H4 (cell line): ENCODE data around the gene FES. TPM values are rescaled to one million over a fixed set of nuclear protein-coding genes. Genes with fewer than 3 reads are reported as not detected.
"Not testable (repeated sequence)": the region's sequence is repeated elsewhere in the genome, so short reads cannot be mapped to it uniquely, and the experiment has no call there.

Source experiments
- DNase-seq: peaks from one replicate; pipeline ENCODE4 v3.0.0-alpha.2; 2015; ENCODE audit warnings: low spot score
- total RNA-seq: library from RNA; depleted of rRNA; stranded (reverse); fragments of >200 nt; shearing (Covaris generic); gene quantifications from 2 replicates; pipeline ENCODE4 v1.2.3, GENCODE V29; 2014

The FES gene
- total RNA-seq, 1 experiment from 2014 or later: 0.43 TPM

DNA sequence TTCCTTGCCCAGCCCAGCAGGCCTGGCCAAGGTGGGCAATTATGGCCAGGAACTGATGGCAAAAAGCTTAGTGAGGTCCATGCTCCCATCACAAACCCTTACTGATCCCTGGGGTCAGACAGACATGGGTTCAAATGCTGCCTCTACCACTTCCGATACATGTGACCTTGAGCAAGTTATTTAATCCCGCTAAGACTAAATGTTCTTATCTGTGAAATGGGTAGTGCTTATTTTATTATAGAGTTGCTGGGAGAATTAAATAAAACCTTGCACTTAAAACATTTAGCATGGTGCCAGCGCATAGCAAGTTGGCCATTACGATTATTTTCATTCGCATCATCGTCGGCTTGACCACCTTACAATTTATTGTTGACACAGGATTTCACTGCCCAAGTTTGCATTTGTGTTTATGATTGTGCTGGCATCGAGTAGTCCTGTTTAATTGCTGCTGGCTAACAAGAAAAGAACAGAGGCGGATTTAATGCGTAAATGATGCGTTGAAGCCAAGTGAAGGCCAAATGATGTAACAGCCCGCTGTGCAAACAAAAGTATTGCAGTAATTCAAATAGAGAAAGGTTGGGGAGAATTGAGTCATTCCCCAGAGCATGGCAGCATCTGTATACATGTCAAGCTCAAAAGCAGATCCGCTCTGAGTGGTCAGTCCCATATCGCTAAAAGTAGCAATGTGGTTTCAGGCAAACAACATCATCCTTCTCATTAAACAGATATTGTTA is 23.2 kb upstream of the FES start:
- peak; percentile 86 for DNase-seq

DNA sequence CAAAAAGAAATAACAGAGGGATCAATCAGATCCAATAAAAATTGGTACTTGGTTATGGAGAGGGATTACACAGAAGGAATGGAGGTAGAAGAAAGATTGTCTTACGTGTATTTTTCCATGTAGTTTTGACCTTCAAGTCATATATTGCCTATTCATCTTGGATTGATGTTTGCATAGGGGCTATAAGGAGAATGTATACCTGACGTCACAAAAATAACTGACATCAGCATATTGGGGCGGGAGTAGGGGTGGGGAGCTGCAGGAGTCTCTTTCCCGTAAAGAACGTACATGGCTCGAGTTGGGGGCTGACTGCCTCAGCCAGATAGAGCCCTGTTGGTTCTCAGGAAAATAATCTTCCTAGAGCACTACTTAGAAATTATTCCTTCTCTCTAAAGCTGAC is 21.8 kb upstream of the FES start:
- DNase-seq: no peak

DNA sequence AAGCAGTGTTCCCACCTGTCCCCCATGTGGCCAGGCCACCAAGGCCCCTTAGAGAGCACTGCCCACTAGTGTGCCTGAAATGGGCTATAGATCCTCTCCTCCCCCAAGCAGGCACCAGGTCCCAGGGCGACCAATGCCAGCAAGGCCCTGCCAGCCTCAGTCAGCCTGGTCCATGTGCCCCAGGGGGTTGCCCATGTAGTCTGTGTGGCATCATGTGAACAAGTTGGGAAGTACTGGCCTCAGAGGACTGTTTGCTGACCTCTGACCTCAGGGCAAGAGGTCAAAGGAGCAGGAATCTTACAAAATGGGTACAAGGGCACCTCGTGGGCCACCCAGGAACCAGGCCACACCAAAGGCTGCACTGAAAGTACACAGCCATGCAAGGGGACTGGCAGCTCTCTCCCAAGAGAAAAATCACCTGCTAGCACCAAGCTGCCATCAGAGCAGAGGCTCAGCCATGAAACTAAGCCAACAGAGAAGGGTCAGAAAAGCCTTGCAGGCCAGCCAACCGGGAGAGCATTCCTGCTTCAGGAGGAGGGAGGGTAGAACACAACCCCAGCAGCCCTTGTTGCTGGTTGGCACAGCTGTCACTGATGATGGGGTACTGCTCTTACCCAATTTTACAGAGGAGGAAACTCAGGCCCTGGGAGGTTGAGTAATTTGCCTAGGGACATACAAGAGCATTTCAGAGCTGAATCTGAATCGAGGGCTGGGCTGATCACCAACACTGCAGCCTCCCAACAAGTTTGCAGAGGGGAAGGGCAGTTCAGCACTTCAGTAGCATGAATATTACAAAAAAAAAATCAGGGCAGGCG is 21.1 kb upstream of the FES start:
- no peak for DNase-seq

DNA sequence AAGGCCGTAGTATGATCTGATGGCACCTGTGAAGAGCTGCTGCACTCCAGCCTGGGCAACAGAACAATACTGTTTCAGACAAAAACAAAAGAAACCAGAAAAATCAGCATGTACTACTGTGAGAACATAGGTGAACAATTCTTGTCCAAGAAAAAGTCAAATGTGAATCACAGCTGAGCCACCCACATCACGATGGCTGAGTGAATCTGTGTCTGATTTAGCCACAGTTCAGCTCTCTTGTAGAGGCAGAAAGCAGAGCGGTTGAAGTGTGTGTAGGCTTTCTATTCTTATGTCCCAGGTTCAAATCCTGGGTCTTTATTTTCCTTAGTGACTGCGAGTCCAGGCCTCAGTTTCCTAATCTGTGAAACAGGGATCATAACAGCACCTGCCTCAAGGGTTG is 20.3 kb upstream of the FES start:
- no peak for DNase-seq

DNA sequence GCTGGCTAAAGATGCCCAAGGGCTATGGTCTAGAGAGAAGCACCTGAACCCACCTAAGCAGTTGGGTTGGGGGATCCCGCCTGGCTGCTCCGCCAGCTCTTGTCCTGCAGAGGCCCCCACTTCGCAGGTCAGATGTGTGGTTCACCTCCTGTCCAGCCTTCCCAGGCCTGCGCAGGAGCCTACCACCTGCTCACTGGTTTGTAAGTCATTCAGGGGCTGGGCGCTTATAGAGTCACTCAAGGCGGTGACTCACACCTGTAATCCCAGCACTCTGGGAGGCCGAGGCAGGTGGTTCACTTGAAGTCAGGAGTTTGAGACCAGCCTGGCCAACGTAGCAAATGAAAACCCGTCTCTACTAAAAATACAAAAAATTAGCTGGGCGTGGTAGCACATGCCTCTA is 19.8 kb upstream of the FES start:
- DNase-seq: no peak

DNA sequence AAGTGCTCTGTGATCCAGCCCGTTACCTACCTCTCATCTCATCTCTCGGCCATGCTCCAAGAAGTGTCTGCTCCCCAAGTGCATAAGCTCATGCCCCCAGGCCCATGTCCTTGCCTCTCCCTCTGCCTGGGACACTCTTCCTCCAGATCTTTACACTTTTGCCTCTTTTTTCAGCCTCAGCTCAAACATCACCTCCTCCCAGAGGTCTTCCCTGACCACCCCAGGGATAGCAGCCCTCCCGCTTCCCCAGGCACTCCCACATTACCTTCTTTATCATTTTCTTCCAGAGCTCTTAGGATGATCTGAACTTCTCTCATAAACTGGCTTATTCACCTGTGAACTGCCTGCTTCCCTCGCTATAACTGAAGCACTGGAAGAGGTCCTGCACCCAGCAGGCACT is 18.6 kb upstream of the FES start:
- no peak for DNase-seq

DNA sequence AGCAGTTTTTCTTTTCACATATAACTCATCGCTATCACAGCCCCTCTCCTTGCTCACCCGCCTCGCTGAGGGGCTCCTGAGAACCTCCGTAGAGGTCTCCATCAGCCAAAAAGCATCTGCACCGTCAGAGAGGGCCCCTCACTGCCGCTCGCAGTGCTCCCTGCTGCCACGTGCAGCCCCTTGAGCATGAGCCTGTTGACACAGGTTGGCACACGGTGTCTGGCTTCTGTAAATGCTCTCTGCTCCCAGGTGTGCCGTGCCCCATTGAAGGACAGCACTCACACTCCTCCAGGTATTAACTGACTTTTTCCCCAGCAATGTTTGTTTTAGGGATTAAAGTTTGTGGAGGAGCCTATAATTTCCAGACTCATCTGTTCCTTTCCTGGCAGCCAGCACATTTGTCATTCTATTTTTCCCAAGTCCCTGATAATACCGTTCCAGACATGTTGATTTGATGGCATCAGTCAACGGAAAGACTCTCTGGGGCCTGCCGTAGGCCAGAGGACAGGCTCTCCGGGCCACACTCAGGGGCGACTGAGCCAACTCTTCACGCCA is 18.1 kb upstream of the FES start:
- DNase-seq: no peak

DNA sequence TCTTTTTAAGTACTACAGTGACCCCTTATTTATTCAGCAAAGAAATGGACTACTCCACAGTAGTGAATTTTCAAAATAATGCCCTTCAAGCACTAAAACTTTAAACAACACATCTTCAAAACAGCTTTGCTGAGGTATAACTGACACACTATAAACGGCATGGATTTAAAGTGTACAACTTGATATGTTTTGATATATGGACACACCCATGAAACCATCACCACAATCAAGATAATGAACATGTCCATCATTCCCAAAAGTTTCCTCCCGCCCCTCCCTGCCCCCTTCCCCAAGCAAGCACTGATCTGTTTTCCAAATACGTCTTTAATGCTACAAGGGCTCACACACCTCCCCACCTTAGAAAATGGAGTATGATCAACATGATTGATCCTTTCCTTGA is 17.5 kb upstream of the FES start:
- no peak for DNase-seq

DNA sequence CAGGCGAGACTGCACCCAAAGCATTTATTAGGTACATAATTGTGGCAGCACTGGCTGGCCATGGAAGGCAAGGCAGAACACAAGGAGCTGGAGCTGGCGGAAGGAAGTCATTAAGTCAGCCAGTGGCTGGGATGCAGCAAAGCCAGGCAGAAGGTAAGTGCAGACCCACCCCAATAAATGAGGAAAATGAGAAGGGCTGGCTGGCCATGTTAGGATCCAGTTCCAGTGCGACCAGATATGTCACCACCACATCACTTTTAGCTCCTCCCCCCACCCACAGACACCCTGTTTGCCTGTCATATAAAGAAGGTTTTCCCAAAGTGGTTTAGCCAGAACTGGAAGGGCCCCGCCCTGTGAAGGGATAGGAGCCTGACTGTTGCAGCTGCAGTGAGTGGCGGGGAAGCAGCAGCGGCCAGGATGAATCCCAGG is 16.0 kb upstream of the FES start, which contains the start of gene FURIN:
Gene FURIN (plus strand): TSS at position 328 of the 429 bp plus-strand sequence. CDS start 7,153 bp downstream, outside the sequence.
- no peak for DNase-seq

DNA sequence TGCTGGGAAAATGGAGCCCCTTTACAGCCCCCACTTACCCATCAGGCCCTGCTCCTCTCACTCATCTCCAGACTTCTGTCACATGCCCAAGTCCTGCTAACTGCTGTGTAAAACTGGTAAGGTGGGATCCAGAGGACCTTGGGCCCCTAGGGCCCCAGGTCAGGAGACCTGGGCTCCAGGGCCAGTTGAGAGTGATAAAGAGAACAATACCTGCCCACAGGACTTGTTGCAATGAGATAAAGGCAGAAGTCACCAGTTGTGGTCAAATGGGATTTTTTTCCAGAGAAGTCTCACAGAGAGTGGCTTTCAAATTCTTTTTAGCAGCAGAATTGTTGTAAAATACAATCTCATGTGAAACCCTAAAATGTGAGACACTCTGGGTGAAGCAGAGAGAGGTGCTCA is 15.2 kb upstream of the FES start:
- DNase-seq: no peak

DNA sequence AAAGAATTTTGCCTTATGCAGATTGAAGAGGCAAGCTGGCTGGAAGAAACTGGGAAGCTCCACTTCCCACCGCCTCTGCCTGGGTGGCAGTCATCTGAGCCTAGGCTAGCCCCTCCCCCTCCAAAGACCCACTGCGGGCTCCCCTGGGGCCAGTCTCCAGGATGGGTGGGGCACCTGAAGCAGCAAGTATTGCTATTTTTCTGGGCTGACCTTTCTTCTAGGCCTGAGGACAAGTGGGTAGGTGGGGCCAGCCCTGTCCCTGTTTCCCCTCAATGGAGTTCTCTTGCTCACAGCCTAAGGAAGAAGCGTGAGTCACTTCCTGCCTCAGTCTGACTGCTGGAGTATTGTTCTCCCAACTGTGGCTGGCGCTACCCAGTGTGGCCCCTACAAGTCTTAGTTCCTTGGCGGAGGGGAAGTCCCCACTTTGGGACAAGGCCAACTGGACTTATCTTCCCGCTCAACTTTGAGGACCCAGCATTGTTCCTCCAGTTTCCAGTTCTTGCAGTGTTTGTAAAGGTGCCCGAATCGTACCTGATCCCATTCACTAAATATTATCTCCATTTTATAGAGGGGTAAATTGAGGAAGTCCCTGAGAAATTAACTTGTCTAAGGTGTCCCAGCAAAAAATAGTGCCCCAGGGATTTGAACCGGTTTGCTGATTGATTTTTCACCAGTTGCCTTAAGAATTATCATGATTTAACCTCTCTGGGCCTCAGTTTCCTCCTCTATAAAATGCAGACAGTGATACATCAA is 14.5 kb upstream of the FES start:
- peak; percentile 84 for DNase-seq

DNA sequence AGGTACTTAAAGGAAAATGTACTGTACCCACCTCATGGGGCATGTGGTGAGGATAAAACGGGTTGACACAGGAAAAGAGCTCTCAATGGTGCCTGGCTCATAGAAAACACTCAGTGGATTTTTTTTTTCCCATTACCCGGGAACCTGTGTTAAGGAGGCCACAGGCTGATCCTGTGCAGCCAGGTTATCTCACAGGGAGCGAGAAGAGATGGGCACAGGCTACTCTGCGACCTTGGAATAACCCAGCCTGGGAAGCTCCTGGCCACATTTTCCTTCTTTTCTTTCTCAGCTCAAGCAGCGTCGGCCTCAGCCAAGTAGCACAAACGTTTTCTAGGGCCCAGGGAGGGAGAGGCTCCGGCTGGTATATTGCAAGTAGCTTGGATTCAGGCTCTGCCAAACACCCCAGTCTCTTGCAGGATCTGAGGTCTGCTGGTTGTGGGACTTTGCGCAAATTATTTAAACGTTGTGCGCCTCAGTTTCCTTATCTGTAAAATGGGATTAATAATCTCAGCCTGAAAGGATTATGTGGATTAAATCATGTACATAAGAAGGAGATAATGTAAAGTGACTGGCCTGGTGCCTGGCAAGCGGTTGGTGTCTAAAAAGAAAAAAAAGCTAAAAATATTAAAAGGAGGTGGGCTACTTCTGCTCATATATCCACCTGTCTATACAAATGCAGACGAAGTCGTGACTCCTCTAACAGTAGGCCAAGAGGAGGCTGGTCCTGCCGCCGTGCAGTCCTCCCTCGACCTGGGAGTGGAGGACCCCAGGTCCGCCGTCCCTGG is 13.8 kb upstream of the FES start:
- no peak for DNase-seq

DNA sequence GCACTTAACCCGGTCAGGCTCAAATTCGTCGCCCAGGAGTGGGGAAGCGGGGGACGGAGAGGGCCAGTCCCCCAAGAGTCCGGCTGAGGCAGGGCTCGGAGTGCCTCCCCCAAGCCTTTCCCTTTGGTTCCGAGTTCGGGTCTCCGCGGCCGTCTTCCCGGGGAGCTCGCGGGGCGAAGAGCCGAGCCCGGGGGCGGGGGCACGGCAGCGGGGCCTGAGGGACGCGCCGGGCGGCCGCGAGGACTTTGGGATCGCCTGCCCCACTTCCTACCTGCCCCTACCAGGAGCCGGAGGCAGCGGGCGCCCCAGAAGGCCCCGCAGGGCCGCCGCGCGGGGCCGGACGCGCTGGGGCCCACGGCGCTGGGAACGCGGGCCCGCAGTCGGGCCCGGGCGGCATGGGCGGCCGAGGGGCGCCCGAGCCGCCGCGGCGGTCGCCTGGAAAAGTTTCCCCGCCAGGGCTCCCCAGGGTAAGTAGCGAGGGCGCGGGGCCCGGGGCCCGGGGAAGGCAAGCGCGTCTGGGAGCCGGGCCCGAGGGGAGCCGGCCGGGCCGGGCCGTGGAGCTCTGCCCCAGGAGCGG is 13.1 kb upstream of the FES start:
- no peak for DNase-seq

DNA sequence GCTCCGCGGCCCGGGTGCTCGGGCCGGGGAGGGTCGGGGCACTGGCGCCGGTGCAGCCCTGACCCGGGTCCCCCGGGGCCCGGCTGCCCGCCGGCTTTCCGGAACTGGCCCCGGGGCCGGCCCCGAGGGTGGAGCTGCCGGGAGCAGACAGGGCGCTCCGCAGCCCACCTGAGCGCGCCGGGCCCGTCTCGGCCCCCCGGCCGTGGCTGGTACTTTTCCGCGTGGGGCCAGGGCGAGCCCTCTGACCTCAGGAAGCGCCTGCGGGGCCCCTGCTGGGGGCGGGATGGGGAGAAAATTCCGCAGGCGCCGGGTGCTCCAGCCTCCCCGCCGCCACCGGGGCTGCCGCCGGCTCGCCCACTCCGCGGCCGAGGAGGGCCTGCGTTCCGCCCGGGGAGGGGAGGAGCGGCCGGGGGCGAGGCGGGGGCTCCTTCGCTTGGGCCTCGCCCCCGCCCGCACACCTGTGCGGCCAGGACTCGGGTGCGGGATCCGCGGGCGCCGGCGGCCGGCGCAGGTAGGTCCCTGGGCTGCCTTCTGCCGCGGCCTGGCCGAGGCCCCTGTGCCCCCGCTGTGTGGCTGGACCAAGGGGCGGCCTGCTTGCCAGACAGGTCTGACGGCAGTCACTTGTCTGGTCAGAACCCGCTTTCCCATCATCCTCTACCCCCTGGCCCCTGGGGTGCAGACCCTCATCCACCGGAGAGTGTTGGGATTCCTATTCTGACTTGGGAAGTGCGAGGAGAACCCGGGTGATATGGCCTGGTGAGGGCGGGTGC is 12.4 kb upstream of the FES start:
- no peak for DNase-seq

DNA sequence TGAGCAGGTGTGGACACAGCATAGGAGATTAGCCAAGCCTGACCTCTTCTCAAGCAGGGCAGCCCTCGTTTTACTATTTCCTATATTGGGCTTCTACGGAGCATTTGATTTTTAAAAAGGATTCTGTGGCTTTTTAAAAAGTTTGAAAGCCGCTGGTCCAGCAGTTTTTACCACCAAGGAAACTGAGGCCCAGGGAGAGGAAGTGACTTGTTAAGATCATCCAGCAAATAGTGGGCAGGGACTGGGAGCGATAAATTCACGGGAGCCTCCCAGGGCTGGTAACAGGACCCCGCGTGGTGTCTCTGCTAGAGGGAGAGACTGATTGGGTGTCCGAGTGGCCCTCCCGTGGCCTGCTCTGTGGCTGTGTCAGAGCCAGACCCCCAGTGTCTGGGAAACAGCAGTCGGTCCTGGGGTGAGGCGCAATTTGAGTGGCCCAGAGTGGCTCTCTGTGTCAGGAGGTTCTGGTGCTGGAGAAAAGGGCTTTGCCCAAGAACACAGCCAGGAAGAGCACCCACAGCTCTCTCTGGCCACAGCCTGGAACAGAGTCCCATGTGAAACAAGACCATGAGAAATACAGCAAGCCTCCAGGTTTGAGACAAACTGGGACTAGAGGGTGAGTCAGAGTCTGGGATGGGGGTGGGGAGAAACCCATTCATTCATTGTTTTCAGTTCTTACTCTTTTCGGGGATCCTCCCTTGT is 11.7 kb upstream of the FES start:
- DNase-seq: peak; percentile 48

DNA sequence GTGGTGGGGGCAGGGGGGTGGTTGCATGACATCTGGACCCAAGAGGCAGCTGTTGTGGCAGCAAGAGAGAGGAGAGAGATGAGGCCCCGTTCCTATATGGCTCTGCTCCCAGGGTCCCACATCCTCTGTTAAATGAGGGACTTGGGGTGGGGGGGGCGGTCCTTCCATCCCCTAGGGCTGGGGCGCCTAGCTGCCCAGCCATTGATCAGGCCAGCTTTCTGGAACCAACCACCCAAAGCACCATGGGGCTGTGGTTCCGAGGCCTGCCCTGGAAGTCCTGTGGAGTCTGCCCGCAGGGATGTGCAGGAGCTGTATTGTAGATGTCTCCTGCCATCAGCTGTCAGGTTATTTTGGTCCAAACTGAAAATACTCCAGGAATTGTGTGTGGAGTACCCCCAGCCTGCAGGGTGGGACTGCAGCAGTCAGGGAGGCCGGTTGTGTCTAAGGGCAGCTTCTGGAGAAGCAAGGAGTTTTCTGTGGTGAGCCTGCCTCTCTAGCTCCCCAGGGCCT is 10.8 kb upstream of the FES start:
- DNase-seq: no peak

DNA sequence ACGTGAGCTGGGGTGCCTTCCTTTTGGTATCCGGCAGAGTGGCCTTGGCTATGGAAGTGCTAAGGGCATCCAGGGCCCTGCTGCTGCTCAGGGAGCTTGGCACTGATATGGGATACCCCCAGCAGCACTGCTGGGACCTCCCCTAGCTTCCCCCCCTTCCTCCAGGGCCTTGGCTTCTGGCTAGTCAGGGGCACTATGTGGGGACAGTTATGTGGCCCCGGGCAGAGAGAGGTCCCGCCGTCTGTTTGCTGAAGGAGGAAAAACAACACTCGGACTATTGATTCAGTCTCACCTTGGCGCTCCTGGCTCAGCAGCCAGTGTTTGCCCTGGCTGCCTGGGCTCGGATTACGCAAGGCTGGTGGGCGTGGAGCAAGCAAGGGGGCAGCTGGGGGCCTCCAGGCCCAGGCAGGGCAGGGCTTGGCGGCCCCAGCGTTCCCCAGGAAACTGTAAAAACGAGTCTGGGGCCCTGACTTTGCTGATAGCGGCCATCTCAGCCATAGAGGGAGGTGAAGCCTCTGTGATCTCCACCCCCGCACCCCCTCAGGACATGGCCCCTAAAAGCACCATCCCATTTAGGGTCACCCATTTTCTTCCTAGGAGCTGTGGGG is 10.2 kb upstream of the FES start:
- no peak for DNase-seq

DNA sequence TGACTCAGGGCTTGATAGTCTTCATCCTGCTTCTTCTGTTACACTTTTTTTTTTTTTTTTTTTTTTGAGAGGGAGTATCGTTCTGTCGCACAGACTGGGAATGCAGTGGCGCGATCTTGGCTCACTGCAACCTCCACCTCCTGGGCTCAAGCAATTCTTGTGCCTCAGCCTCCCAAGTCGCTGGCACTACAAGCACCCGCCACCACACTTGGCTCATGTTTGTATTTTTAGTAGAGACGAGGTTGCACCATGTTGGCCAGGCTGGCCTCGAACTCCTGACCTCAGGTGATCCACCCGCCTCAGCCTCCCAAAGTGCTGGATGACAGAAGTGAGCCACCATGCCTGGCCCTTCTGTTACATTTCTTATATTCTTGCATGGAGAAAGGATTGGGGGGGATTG is 9.3 kb upstream of the FES start:
- DNase-seq: not testable (repeated sequence)

DNA sequence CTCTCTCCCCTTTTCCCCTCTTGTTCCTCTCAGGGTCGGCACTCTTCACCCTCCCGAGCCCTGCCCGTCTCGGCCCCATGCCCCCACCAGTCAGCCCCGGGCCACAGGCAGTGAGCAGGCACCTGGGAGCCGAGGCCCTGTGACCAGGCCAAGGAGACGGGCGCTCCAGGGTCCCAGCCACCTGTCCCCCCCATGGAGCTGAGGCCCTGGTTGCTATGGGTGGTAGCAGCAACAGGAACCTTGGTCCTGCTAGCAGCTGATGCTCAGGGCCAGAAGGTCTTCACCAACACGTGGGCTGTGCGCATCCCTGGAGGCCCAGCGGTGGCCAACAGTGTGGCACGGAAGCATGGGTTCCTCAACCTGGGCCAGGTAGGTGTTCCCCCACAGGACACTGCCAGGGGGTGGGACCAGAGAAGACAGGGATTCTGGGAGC is 8.7 kb upstream of the FES start:
- no peak for DNase-seq
